ENCODE results near the gene POC1A. TPM values are rescaled to one million over a fixed set of nuclear protein-coding genes. Genes with fewer than 3 reads are reported as not detected.

POC1A gene
- total RNA-seq, 1 experiment from 2014 or later, result 29.0 TPM

DNA sequence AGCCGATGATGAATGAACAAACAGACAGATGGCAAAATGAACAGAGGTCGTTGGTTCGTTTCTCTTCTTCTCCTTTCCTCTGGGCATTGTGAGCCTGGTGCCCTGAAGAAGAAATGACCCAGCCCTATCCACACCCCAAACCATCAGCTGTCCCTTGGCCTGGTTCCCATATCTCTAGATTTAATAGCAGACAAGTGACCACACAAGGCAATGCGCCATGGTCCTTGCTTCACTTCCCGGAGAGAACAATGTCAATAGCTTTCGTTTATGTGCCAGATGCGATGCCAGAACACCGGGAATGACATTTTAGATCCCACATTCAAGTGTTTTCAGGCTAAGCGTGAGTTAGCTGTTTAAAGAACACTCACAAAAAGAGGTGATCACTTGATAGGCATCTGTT lies 17.7 kb downstream of the POC1A start:
- H2AK5ac ChIP-seq (ENCODE audit: insufficient read length, low read length), result no peak overlapping the region
- H4K8ac ChIP-seq (replicated peaks; ENCODE audit: insufficient read length, low read depth, low read length), result no peak overlapping the region
- H4K5ac ChIP-seq (ENCODE audit: insufficient read length, low read depth, low read length), result no peak overlapping the region
- no peak overlapping the region for H2BK15ac ChIP-seq (ENCODE audit: low read depth, low read length)
- H3K9me3 ChIP-seq (ENCODE audit: control insufficient read depth, low read depth, low read length), result no peaks in the 10 kb centered on the region
- H2BK12ac ChIP-seq (ENCODE audit: insufficient read length, low read depth, low read length), result no peak overlapping the region
- H3K27ac ChIP-seq (ENCODE audit: insufficient read length, low read depth, low read length), result no peak overlapping the region
- no peak for TF ChIP-seq CTCF (conservative IDR thresholded peaks at IDR 0.05)
- H3K23ac ChIP-seq (ENCODE audit: insufficient read length, low read depth, low read length), result no peak overlapping the region
- H2BK120ac ChIP-seq (ENCODE audit: low read depth, low read length, poor library complexity, severe bottlenecking), result no peak overlapping the region
- no peak for DNase-seq
- no peak overlapping the region for H2BK20ac ChIP-seq (ENCODE audit: low read depth, low read length, poor library complexity, severe bottlenecking)
- no peak overlapping the region for H3K4ac ChIP-seq (ENCODE audit: low read depth, low read length)
- no peak overlapping the region for H4K91ac ChIP-seq (ENCODE audit: insufficient read length, low read depth, low read length)
- H4K20me1 ChIP-seq (ENCODE audit: control insufficient read depth, insufficient read depth, insufficient read length), result no peaks in the 10 kb centered on the region
- no peaks in the 10 kb centered on the region for H3K23me2 ChIP-seq (ENCODE audit: insufficient read length, low read depth, low read length, poor library complexity, severe bottlenecking)
- Mint-ChIP-seq H3K9me3 (no peaks in the 10 kb centered on the region; a peak in 1 of 5 replicates), H3K27me3 (ENCODE audit: low read depth) (no peaks in the 10 kb centered on the region; the same call in 1 of the 2 replicates), H3K4me3 (no peak overlapping the region), H3K36me3 (ENCODE audit: insufficient read depth in 1 of 3, low read depth in 3 of 3) (peaks cover 12 to 61% (median 56%) of the 10 kb centered on the region in 3 experiments), H3K27ac (peak overlapping the region in 1 of 3 experiments; percentile 27; a peak in 1 of 7 replicates), H3K4me1 (no peaks in the 10 kb centered on the region)
- WGBS (ENCODE audit: extremely low coverage, insufficient read length, low lambda C conversion rate), result no CpG with 5 or more reads among the region's 9 CpGs
- no peaks in the 10 kb centered on the region for H3K79me1 ChIP-seq (ENCODE audit: insufficient read depth, low read depth, low read length, poor library complexity, severe bottlenecking)
- H3K79me2 ChIP-seq (ENCODE audit: insufficient read depth, low read length), result no peaks in the 10 kb centered on the region
- no peak overlapping the region for H3K9ac ChIP-seq (ENCODE audit: extremely low read depth, insufficient read length, low read length)
- no peak overlapping the region for H3T11ph ChIP-seq (ENCODE audit: low read length)
- H3K18ac ChIP-seq (ENCODE audit: insufficient read length, low read depth, low read length), result no peak overlapping the region
- no peaks in the 10 kb centered on the region for H3K4me1 ChIP-seq (ENCODE audit: insufficient read depth, low read length)
- no peaks in the 10 kb centered on the region for H3K27me3 ChIP-seq (ENCODE audit: insufficient read depth, low read length)
- no peak overlapping the region for H2AFZ ChIP-seq (ENCODE audit: low read length)
- no peak overlapping the region for H2BK5ac ChIP-seq (ENCODE audit: insufficient read length, low read length)
- H3K14ac ChIP-seq (ENCODE audit: insufficient read depth, low read length), result no peak overlapping the region
- no peak overlapping the region for H3K56ac ChIP-seq (ENCODE audit: insufficient read length, low read depth, low read length)
- H3K4me2 ChIP-seq (ENCODE audit: insufficient read depth, insufficient read length, low read length), result no peak overlapping the region

All from H9 (cell line).